ENCODE results near the gene SLC22A23. TPM values are rescaled to one million over a fixed set of nuclear protein-coding genes. Genes with fewer than 3 reads are reported as not detected.

SLC22A23 gene
- total and polyA plus RNA-seq, 8 donors = 4.9 to 27.9 (median 14.2) TPM

DNA sequence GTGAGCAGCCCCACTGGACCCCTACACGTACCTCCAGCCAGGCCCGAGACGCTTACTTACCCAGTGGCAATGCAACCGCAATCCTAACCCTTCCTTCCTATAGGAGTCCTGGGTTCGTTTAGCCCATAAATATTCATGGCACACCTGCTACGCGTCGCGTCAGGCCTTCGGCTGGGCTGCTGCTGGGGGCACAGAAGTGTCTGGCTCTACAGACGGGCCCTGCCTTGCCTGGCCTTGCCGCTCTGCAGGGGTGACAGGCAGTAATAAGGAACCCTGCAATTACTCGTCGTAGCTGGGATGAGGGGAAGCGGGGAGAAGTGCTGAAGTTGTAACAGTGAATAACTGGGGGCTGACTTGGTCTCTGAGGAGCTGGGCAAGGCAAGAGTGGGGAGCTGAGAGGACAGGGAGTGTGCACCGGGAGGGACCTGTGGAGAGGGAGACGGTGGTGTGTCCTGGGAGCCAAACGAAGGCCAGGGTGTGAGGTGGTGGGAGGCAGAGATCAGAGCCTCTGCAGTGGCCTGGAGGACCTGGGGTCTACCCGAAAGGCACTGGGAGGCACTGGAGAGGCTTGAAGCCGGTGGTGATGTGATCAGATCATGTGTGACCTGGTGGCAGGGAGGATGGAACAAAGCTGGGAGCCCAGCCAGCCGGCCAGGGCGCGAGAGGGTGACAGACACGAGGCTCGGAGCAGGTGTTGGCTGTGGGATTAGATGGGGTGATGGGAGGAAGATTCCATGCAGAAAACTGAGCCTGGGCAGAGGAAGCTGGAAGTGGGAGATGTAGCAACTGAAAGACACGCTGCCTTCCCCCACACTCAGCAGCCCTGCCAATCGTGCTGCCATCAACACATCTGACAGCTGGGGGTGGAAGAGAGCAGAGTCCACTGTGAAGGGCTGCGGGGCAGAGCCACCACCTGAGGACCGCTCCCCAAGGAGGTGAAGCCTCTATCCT is 161.7 kb downstream of the SLC22A23 start:
- Histone ChIP-seq H3K9me3 (no peaks in the 10 kb centered on the region), H3K4me3 (no peak overlapping the region), H3K27me3 (no peaks in the 10 kb centered on the region), H3K4me1 (peaks cover 0 to 4% (median 4%) of the 10 kb centered on the region in 3 donors), H3K36me3 (no peaks in the 10 kb centered on the region), H3K27ac (no peak overlapping the region)
- ATAC-seq = peak; percentile 37 to 84 (median 62)
- FAIRE-seq = no peak
- TF ChIP-seq, protein P1, sequence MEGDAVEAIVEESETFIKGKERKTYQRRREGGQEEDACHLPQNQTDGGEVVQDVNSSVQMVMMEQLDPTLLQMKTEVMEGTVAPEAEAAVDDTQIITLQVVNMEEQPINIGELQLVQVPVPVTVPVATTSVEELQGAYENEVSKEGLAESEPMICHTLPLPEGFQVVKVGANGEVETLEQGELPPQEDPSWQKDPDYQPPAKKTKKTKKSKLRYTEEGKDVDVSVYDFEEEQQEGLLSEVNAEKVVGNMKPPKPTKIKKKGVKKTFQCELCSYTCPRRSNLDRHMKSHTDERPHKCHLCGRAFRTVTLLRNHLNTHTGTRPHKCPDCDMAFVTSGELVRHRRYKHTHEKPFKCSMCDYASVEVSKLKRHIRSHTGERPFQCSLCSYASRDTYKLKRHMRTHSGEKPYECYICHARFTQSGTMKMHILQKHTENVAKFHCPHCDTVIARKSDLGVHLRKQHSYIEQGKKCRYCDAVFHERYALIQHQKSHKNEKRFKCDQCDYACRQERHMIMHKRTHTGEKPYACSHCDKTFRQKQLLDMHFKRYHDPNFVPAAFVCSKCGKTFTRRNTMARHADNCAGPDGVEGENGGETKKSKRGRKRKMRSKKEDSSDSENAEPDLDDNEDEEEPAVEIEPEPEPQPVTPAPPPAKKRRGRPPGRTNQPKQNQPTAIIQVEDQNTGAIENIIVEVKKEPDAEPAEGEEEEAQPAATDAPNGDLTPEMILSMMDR (IDR thresholded peaks at IDR 0.05) = no peak
- DNase-seq = peak in 3 of 6 donors; percentile 39 to 53 (median 47)
- intact Hi-C loops (cut with DNase I) = no loop called here
- WGBS, 2 donors = 70 to 74% methylated on average over 29 of the region's 29 CpGs

GRCh38 chr6:3294396-3294795 is 162.5 kb downstream of the SLC22A23 start:
- intact Hi-C loops (cut with DNase I) = no loop called here
- ATAC-seq = no peak
- Histone ChIP-seq H3K4me1 (peaks cover 0 to 4% (median 4%) of the 10 kb centered on the region in 3 donors), H3K36me3 (no peaks in the 10 kb centered on the region), H3K4me3 (no peak overlapping the region), H3K9me3 (no peaks in the 10 kb centered on the region), H3K27me3 (no peaks in the 10 kb centered on the region), H3K27ac (no peak overlapping the region)
- TF ChIP-seq, protein P1 (IDR thresholded peaks at IDR 0.05) = no peak
- DNase-seq = peak in 2 of 6 donors; percentile 4 to 22
- 84 to 88% methylated on average over 8 of the region's 8 CpGs for WGBS, 2 donors
- no peak for FAIRE-seq

DNA sequence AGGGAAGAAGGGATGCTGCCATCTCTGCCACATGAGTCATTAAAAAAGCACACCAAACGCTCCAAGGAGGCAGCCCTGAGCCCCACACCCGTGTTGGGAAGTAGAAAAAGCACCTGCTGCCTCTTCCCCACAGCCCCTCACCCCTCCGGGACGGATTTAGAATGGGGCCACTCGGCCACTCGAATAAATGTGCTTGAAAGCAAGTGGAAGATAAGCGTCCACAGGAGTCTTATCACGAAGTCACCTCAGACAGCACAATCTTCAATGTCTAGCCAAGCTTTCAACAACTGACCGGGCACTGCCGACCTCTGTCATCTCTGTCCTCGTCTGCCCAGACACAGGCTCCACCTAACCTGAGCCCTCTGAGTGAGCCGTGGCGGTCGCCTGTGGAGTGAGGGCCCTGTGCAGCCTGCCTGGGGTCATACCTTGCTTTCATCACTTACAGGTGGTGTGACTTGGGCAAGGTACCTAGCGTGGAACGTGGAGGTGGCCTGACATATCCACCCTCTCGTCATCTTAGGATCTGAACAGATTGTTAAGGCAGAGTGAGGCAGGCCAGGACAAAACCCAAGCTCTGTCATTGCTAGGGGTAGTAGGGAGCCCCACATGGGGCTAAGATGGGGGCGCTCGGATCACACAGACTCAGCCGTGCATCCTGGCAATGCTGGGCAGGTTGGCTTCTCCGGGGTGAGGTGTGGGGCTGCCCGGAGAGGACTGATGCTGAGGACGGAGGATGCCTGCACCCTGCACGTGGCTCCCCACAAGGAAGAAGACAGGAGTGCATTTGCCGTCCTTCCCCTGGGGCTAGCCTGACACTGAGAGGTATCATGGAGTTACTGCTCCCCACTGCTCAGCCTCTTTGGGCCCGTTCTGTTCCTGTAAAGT is 163.3 kb downstream of the SLC22A23 start:
- DNase-seq (peak in 2 of 6 donors; percentile 32 to 36), ATAC-seq (no peak), FAIRE-seq (no peak)
- Histone ChIP-seq H3K27ac (no peak overlapping the region), H3K27me3 (no peaks in the 10 kb centered on the region), H3K4me3 (no peak overlapping the region), H3K36me3 (no peaks in the 10 kb centered on the region), H3K4me1 (peaks cover 0 to 4% (median 4%) of the 10 kb centered on the region in 3 donors), H3K9me3 (no peaks in the 10 kb centered on the region)
- intact Hi-C loops (cut with DNase I) = no loop called here
- 85 to 86% methylated on average over 26 of the region's 26 CpGs for WGBS, 2 donors
- TF ChIP-seq, protein P1 (IDR thresholded peaks at IDR 0.05) = no peak

DNA sequence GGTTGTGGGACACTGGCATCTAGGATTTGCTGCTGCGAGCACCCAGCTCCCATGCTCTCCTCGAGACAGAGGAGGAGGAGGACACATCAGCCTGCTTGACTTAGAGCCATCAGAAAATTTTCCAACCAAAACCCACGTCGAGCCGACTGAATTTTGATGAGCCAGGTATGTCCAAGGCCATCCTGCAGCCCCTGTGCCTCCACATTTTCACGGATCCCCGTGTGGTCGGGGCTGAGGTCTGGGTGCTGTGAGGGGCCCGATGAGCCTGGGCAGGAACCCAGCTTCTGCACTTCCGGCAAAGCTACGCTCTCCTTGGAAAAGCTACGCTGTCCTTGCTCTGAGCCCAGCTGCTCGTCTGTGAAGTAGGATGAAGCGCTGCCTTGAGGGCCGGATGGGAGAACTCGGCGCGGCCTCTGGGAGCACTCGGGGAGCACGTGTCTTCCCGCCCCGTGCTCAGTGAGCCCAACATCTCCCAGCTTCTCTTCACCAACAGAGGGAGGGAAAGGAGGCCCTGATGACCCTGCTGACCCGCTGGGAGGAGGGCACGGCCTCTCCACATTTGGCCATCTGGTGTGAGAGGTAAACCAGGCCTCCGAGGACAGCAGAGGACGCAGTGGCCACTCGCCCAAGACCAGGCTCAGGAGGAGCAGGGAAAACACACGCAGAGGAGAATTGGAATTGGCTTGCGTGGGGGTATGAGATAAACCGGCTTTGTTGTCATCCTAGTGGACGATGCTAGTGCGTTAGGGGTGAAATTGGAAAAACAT is 164.2 kb downstream of the SLC22A23 start:
- H3K9me3 ChIP-seq = no peaks in the 10 kb centered on the region
- H3K4me3 ChIP-seq = no peak overlapping the region
- H3K4me1 ChIP-seq = peaks cover 0 to 4% (median under 1%) of the 10 kb centered on the region in 3 donors
- ATAC-seq (no peak), FAIRE-seq (no peak), DNase-seq (peak in 1 of 6 donors; percentile 47)
- 90% methylated on average over 32 of the region's 32 CpGs for WGBS, 2 donors
- intact Hi-C loops (cut with DNase I) = no loop called here
- TF ChIP-seq, protein P1 (IDR thresholded peaks at IDR 0.05) = no peak
- H3K27ac ChIP-seq = no peak overlapping the region
- H3K36me3 ChIP-seq = no peaks in the 10 kb centered on the region
- H3K27me3 ChIP-seq = no peaks in the 10 kb centered on the region
